Amniotic stem cell (primary cell): ENCODE results near the gene FOXS1.

ENCODE experiments used
- DNase-seq: peaks from one replicate; lab custom pipeline; 2025; lab: John Stamatoyannopoulos, UW

The FOXS1 gene

DNA sequence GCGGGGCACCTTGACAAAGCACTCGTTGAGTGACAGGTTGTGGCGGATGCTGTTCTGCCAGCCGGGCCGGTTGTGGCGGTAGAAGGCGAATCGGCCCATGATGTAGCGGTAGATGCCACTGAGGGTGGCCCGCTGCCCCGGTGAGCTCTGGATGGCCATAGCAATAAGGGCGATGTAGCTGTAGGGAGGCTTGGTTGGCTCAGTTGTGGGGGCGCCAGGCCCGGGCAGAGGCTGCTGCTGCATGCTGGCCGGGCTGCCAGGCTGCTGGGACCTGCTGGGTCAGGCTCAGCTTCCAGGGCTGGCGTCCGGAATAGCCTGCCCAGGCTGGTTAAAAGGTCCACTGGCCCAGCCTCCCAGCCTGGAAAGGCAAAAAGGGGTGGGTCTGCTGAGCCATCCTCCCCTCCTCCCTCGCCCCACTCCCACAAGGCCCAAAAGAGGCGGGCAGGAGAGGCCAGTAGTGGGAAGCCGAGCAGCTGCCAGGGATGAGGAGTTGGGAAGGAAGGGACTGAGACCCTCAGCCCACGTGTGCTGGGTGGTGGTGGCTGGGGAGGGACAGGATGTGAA lies at the start of gene FOXS1:
Gene FOXS1 (minus strand): TSS at position 305 of the 564 bp plus-strand sequence. CDS start 62 bp downstream, at position 243.
- DNase-seq: no peak

DNA sequence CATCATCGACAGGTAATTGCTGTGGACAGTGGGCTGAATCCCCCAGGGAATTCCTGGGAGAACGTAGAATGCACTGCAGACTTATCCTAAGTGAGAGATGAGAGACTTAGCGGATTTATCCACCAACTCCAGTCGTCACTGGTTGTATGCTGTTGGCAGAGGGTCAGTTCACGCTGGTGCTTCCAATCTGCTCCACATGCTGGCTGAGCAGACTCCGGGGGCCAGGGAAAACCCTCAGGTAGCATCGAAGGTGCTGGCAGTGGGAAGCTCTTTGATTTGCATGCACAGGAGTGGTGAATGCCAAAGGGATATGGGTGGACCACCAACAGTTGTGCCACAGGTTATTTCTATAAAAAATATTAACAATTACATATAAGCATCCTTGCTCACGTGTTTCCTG lies 45.2 kb upstream of the FOXS1 start:
- no peak for DNase-seq

DNA sequence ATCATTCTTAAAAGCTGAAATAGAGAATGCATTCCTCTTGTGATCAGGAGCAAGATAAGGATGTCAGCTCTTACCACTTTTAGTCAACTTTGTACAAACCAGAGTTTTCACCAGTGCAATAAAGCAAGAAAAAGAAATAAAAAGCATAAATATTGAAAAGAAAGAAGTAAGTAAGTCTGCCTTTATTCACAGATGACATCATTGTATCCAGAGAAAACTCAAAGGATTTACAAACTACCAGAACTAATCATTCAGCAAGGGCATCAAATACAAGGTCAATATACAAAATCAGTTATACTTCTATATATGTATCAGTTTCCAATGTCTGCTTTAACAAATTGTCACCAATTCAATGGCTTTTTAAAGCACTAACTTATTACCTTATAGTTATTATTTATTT lies 38.4 kb upstream of the FOXS1 start:
- no peak for DNase-seq

DNA sequence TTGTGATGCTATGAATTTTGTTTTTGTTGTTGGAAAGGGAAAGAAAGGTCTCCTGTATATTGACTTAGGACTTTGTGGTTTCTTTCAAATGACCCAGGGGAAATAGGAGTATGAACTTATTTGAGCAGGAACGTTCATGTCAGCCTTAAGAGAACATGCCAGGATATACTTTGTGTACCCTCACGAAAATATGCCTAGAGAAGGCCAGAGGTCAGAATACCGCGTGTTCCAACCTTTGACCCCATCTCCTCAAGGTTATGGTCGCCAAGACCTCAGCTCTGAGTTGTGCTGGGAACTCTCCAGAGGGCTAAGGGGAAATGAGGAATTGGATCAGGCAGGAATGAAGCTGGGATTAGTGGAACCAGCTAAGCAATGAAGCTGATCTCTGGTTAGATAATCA lies 36.5 kb upstream of the FOXS1 start:
- no peak for DNase-seq

DNA sequence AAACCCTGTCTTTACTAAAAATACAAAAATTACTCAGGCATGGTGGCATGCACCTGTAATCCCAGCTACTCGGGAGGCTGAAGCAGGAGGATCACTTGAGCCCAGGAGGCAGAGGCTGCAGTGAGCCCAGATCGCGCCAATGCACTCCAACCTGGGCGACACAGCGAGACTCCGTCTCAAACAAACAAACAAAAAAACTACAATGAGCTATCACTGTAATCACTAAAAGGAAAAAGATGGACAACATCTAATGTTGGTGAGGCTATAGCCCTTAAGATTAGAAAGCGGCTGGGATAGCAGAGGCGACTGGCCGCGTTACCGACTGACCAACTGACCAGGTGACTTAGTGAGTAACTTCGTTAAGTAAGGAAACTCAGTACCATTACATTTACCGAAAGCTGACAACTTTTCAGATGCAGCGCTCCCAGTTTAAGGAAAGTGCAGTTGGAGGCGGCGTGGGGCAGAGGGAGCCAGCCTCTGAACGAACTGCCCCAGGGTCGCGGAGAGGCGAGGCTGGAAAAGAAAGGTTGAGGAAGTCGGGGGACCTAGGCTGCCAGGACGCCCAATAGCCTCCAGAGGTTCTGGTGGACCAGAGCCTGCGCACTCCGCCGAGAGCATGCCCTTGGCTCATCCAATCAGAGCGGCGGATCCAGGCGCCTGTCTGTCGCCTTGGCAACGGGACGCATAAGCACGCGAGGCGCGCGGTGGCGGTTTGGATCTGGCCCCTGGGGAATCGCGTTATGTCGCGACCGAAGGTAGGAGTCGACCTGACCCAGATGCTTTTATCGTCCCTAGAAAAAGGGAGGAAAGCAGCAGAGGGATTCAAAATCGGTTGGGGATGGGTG lies 34.0 kb upstream of the FOXS1 start:
- DNase-seq: peak; percentile 86

DNA sequence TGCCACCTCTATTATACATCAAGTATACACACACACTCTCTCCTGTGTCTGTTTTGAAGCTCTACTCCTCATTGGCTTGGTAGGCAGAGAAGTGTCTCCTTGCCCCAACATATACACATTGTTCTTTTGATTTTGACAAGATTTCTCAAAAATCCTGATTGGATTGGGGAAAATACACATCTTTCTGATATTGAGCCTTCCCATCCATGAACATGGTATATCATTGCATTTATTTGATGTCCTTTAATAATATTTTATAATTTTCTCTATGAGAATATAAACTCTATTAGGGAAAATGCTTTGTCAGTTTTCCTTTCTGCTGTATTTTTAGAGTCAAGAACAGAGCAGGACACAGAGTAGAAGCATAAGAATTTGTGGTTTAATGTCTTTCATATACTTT lies 32.3 kb upstream of the FOXS1 start:
- no peak for DNase-seq

DNA sequence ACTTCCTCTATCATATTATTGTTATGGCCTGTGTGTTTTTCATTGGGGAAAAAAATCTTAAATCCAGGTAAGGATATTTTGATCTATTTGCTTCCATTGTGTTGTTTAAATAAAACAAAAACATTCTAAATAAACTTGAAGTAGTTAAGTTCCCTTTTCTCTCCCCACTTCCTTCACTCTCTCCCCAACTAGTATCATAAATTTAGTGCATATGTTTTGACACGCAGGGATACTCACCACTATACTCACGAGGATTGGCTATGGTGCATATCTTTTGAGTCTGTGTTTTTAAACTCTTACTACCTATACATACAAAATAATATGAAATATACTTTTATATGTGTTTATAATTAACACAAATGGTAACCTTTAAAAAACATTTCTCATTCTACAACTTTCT lies 30.3 kb upstream of the FOXS1 start:
- no peak for DNase-seq

DNA sequence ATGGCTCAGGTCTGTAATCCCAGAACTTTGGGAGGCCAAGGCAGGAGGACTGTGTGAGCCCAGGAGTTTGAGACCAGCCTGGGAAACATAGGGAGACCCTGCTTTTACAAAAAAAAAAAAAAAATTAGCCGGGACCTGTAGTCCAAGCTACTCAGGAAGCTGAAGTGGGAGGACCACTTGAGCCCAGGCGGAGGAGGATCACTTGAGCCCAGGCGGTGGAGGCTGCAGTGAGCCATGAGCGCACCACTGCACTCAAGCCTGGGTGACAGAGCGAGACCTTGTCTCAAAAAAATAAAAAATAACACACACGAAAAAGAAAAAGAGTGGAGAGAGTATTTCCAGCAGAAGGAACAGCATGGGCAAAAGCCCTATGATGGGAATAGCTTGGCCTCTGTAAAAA lies 27.0 kb upstream of the FOXS1 start:
- DNase-seq: no peak

DNA sequence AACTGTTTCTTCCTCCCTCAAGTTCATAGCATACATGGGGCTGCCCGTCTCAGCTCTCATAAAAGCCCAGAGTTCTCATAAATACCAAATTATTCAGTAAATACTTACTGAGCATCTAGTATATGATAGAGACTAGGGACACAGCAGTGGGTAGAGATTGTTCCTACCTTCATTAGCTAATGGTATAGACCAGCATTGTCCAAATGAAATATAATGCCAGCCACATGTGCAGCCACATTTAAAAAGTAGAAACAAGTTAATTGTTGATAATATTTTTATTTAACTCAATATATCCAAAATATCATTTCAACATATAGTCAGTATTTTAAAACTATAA lies 26.2 kb upstream of the FOXS1 start:
- DNase-seq: no peak

DNA sequence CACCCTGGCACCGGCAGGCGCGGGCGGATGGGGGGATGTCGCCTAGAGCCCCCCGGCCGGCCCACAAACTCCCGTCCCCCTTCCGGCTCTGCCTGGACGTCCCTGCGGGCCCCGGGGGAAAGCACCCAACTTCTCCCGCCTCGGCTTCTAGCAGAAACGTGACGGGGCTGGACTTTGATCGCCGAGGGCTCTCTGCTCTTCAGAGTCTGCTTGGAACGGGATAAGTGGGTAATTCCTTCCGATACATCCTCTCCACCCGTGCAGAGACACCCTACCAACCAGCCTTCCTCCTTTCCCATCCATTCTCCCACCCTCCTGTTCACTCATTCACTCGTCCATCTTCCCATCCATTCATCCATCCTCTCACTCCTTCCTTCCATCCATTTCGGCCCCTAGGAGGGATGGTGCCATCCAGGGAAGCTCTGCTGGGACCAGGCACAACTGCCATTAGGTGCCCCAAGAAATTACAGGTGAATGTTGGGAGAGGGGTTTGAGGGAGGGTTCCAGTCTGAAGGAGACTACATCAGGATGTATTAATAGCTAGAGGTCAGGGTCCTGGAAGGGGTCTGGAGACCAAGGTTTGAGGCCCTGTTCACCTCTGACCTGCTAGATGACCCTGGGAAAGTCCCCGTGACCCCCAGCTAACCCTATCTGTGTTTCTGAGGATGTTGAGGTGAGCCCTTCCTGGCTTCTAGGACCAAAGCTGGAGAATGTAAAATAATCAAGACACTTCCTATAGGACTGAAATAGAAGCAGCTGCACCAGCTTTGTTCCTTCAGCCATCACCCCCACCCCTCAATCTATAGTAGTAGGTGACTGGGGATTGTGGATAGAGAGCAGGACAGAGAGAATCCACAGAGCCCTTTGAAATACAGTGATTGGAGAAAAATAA lies 25.6 kb upstream of the FOXS1 start:
- DNase-seq: no peak

DNA sequence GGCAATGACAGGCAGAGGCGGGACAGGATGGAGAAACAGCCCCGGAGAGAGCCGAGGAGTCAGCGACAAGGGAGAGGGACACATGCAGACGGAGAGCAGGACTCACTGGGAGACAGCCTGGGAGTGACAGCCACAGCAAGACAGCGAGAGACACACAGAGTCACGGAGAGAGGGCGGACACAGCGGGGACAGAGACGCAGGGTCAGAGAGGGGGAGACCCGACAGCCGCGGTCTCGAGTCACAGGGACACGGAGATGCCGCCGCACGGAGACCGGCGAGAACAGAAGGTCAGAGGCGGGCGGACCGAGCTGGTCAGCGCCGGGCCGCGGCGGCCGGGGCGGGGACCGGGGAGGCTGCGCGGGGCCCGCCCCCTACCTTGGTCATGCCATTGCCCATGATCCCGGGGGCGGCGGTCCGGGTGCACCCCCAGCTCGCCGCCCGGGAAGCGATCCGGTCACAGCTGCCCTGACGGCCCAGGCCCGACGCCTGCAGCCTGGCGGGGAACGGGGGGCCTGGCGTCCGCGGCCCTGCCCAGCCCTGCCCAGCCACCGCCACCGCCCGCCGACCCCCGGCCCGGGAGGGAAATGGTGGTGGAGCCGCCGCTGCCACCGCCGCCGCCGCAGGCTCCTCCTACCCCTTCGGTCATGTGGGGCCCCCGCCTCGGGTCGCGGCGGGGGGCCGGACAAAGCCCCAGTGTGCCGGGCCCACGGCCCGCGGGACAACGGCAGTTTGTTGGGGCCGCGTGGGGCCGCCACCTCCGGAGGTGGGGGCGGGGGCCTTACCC lies 24.7 kb upstream of the FOXS1 start, which contains the start of the genes DUSP15 and TTLL9:
Gene DUSP15 (minus strand): TSS at position 586 of the 784 bp plus-strand sequence. CDS start 190 bp downstream, at position 396.
Gene TTLL9 (plus strand): TSS at position 693 of the 784 bp plus-strand sequence. CDS start 493 bp downstream, outside the sequence.
- DNase-seq: no peak

DNA sequence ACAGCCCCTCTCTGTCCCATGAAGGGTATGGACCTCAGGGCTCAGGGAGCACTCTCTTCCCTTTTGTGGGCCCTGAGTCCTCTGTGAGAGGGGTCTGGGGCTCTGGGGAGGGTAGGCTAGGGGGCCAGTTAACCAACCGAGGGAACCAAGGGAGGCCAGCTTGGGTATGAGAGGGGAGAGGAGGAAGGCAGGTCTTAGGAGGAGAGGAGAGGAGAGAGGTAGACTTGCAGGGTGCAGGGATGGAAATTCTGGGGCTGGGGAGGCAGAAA lies 24.2 kb upstream of the FOXS1 start:
- no peak for DNase-seq

DNA sequence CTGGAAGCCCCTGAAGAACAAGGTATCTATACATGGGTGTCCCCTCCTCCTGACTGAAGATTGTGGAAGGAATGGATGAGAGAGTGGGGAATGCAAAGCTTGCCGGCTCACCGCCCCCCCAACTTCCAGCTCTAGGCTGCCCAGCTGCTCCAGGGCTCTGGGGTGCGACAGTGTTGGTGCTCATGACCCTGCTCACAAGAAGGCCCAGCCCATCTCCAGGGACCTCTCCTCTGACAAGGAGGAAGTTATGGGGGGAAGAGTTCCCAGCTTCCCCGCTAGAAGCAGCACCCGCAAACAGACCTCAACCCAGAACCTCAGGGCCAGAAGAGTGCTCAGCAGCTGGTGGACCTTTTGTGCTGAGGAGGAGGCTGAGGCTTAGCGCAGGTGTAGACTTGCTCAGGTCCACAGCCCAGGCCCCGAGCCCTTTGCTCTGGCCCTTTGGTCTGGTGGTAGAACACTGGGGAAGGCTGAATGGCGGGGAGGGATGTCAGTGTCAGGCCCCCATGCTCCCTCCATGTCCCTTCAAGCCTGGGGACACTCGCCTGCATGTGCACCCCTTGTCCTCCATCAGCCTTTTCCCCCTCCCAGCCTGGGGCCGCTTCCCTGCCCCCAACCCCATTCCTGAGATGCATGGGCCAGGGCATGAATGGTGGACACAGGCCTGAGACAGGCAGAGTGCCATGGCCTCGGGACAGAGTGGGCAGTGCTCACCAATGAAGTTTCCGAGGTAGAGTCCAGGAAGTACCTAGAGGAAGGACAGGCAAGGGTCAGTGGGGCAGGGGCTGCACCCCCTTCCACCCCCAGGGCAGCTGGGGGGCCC lies 23.7 kb upstream of the FOXS1 start:
- DNase-seq: no peak

DNA sequence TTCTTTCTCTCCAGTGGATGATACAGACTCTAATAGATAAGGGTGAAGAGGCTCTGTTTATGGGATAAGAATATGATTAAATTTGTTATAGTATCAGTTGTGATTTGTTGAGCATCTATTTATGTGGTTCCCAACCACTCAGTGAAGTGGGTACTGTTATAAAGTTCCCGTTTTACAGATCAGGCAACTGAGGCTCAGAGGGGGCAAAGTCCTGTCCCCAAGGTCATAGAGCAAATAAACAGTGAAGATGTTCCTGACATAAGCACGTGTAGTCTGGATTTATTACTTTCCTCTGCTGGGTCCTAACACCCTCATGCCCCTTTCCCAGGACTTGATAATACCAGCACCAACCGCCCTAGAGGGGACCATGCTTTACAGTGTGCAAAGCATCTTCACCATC lies 20.8 kb upstream of the FOXS1 start:
- DNase-seq: no peak

DNA sequence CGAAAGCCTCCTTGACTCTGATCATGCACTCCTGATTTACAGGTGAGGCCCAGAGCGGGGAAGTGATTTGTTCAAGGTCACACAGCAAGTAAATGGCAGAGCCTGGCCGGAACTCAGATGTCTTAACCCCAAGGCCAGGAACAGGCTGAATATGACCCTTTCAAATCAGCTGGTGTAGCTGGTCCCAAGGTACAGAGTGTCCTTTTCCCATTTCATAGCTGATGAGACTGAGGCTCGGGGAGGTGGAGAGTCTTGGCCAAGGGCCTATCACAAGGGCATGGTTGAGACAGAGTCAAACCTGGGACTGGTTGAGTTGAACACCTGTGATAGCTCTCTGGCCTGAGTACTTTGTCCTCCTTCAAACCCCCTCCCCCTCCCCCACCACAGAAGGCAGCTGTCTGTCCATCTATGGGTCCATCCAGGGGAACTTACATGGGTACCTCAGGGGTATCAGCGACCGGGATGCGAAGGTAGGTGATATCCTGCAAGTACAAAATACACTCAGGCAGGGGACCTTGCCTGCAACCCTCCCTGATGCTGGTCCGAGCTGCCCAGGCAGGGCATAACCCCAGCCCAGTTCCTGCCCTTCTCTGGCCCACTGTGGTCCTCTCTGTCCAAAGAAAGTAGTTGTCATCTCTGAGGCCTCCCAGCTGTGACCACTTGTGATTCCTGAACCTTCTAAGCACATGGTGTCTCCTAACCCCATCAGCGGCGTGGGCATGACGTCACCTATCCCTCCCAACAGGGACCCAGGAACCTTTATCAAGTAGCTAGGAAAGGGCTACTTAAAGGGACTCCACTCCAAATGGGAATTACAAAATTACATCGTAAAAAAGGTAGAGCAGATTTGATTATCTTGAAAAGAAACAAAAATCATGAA lies 19.4 kb upstream of the FOXS1 start:
- DNase-seq: no peak

DNA sequence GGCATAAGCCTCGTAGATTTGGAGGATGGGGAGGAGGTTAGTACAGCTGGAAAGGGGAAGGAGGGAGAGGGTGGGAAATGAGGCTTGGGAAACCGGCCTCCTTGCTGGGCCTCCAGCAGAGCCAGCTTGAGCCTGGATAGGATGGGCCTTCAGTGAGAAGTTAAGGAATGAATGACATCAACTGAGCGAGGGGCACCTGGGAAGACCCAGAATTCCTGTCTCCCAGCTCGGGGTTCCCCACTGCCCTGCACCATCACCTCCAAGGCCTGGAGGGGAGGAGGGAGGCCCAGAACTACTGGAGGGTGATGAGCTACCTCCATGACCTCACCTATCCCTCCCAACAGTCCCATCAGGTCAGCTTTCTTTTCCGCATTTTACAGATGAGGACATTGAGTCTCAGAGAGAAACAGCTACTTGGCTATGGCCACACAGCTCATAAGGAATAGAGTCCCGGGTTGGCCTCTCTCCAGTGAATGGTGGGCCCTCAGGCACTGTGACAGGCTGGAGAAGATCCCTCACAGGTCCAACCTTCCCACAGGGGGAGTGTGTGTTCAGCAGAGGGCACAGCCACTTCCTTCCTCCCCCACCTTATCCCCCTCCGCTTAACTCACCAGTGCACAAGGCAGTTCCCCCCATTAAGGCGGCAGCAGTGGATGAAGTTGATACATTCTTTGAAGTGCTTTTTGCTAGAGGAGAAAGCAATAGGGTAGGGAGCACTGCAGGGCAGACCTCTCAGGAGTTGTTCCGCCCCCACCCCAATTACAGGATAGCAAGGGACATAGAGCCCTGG lies 18.1 kb upstream of the FOXS1 start:
- no peak for DNase-seq

DNA sequence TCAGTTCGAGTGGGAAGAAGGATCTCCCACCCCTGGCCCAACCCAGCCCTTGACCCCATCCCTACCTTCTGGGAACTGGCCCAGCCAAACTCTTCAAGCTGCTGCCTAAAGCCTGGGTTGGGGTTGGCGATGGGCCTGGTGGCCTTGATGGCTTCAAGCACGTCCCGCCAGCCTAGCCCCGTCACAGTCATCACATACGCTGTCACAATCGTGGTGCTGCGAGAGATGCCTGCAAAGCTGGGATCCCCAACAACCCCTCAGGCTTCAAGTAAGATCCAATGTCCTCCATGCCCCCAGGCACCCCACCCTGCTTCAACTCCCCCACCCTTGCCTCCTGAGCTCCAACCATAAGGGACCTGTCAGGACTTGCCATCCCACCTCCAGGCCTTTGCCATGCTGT lies 17.1 kb upstream of the FOXS1 start:
- no peak for DNase-seq

DNA sequence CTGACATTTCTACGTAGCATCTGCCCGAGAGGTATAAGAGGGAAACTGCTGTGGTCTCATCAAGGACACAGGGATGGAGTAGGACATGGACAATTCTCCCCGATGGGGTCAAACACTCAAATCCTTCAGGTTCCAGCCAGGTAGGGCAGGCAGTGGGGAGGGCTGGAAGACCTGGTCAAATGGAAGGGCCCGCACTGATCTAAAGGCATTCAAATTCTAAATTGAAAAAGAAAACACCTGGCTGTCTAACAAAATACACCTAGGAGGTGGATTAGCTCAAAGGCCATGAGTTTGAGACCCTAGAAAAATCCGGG lies 16.7 kb upstream of the FOXS1 start:
- no peak for DNase-seq

DNA sequence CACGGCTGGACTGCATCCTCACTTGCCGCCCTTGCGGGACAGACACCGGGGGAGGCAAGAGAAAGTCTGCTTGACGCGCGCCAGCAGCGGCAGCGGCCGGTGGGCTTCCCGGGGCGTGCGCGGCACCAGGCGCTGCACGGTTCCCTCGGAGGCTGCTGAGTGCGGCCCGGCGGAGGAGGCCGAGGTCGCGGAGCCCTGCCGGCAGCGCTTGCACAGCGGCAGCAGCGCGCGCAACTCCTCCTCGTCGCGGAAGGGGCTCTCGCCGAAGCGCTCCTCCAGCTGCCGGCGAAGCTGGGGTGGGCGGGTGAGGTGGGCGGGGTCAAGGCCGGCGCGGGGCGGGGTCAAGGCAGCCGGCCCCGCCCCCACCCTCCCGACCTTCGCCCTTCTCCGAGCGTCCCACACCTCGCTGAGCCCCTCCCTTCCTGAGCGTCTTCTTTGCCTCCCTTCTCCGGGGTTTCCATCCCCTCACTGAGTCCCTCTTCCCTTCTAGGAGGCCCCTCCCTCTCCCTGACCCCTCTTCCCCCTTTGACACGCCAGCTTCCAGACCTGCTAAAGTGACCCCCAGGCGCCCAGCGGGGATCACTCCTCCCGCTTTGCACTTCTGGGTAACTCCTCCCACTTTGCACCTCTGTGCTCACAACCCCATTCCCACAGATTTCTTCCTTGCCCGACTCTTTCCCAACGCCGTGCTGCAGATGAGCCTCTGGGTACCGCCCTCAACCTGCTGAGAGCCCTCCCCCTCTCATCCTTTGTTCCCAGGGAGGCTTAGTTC lies 16.2 kb upstream of the FOXS1 start:
- DNase-seq: no peak
